Neural progenitor cell (in vitro differentiated cells): ENCODE measurements around the gene ZNF486. TPM values are rescaled to one million over a fixed set of nuclear protein-coding genes. Genes with fewer than 3 reads are reported as not detected.
"Not testable (repeated sequence)": the region's sequence is repeated elsewhere in the genome, so short reads cannot be mapped to it uniquely, and the experiment has no call there.

Experiments
- DNase-seq: peaks from one replicate; pipeline ENCODE4 v3.0.0-alpha.2; 2016; ENCODE audit warnings: low spot score
- H2AFZ ChIP-seq: fragments of 200-600 bp; sonication (generic); replicated peaks from 2 replicates; pipeline ENCODE4 v1.6.1; 2016; ENCODE audit warnings: antibody characterized with exemption
- H3F3A ChIP-seq: fragments of 200-600 bp; sonication (generic); 2 replicates; pipeline ENCODE4 v1.6.1; 2016; ENCODE audit warnings: antibody characterized with exemption, low read depth
- H3K27ac ChIP-seq: fragments of 200-600 bp; sonication (generic); 2 replicates; pipeline ENCODE4 v1.5.1; 2016; ENCODE audit warnings: mild to moderate bottlenecking
- H3K27me3 ChIP-seq: fragments of 200-600 bp; sonication (generic); 2 replicates; pipeline ENCODE4 v1.6.1; 2016; ENCODE audit warnings: mild to moderate bottlenecking, moderate library complexity
- H3K36me3 ChIP-seq: fragments of 200-600 bp; sonication (generic); 2 replicates; pipeline ENCODE4 v1.5.1; 2016
- H3K4me1 ChIP-seq: fragments of 200-600 bp; sonication (generic); 2 replicates; pipeline ENCODE4 v1.6.1; 2016; ENCODE audit warnings: mixed run types
- H3K4me2 ChIP-seq: fragments of 200-600 bp; sonication (generic); 2 replicates; pipeline ENCODE4 v1.6.1; 2016
- H3K4me3 ChIP-seq: fragments of 200-600 bp; sonication (generic); 2 replicates; pipeline ENCODE4 v1.5.1; 2016
- H3K79me2 ChIP-seq: fragments of 200-600 bp; sonication (generic); 2 replicates; pipeline ENCODE4 v1.6.1; 2016; ENCODE audit warnings: low read depth
- H3K9ac ChIP-seq: fragments of 200-600 bp; sonication (generic); 2 replicates; pipeline ENCODE4 v1.6.1; 2016
- H3K9me3 ChIP-seq: fragments of 200-600 bp; sonication (generic); 2 replicates; pipeline ENCODE4 v1.5.1; 2016; ENCODE audit warnings: low read depth
- H4K20me1 ChIP-seq: fragments of 200-600 bp; sonication (generic); 2 replicates; pipeline ENCODE4 v1.6.1; 2016; ENCODE audit warnings: low read depth
- H3K27ac Mint-ChIP-seq: 3 replicates; pipeline ENCODE4 v1.8.0; 2021; ENCODE audit warnings: mixed read lengths
- H3K27me3 Mint-ChIP-seq: 2 replicates; pipeline ENCODE4 v1.8.0; 2022; ENCODE audit warnings: low read depth, mild to moderate bottlenecking, inconsistent platforms, moderate library complexity, mixed read lengths; ENCODE audit not compliant: insufficient read depth
- H3K36me3 Mint-ChIP-seq: 3 replicates; pipeline ENCODE4 v1.8.0; 2021; ENCODE audit warnings: mixed read lengths
- H3K4me1 Mint-ChIP-seq: 3 replicates; pipeline ENCODE4 v1.8.0; 2021; ENCODE audit warnings: mixed read lengths
- H3K4me3 Mint-ChIP-seq: 3 replicates; pipeline ENCODE4 v1.8.0; 2021; ENCODE audit warnings: mild to moderate bottlenecking, moderate library complexity, mixed read lengths
- H3K9me3 Mint-ChIP-seq: 3 replicates; pipeline ENCODE4 v1.8.0; 2020; ENCODE audit warnings: mixed read lengths
- CTCF ChIP-seq: fragments of 200-600 bp; sonication (generic); IDR thresholded peaks from 2 replicates; pipeline ENCODE4 v1.5.1; 2017; ENCODE audit warnings: antibody characterized with exemption, mild to moderate bottlenecking
- EZH2 ChIP-seq: fragments of 200-600 bp; sonication (generic); IDR thresholded peaks from 2 replicates; pipeline ENCODE4 v1.6.1; 2017; ENCODE audit warnings: antibody characterized with exemption, mild to moderate bottlenecking, moderate library complexity
- EZH2phosphoT487 ChIP-seq: fragments of 200-600 bp; sonication (generic); IDR thresholded peaks from 2 replicates; pipeline ENCODE4 v1.6.1; 2017; ENCODE audit warnings: antibody characterized with exemption
- total RNA-seq: library from RNA; depleted of rRNA; stranded (reverse); fragments of >200 nt; gene quantifications from 2 replicates; pipeline ENCODE4 v1.2.3, GENCODE V29; 2015; ENCODE audit warnings: low replicate concordance

Gene ZNF486
- total RNA-seq, 1 donor from 2014 or later = 26.9 TPM

- TF ChIP-seq EZH2 (no peak), CTCF (no peak), EZH2phosphoT487 (no peak)
Observed at GRCh38 chr19:20209051-20209450, 42.0 kb downstream of the ZNF486 start.

GRCh38 chr19:20214366-20214765, 47.4 kb downstream of the ZNF486 start:
- H3F3A ChIP-seq, H2AFZ ChIP-seq, H3K4me3 Mint-ChIP-seq, H3K9me3 ChIP-seq, H3K27ac ChIP-seq, H3K79me2 ChIP-seq, H3K4me2 ChIP-seq, H3K9ac ChIP-seq, H3K27me3 Mint-ChIP-seq, H3K36me3 ChIP-seq, H3K27ac Mint-ChIP-seq, H4K20me1 ChIP-seq, H3K4me1 Mint-ChIP-seq, DNase-seq, H3K4me1 ChIP-seq, H3K27me3 ChIP-seq, H3K4me3 ChIP-seq: not testable (repeated sequence)
- H3K9me3 Mint-ChIP-seq = peaks cover 38% of the 10 kb centered on the region
- H3K36me3 Mint-ChIP-seq = peaks cover 23% of the 10 kb centered on the region

More at GRCh38 chr19:20209051-20209450, 42.0 kb downstream of the ZNF486 start:
- no peak for DNase-seq
- H2AFZ ChIP-seq = no peak overlapping the region
- Mint-ChIP-seq H3K27me3 (no peaks in the 10 kb centered on the region), H3K4me1 (no peaks in the 10 kb centered on the region), H3K36me3 (peaks cover 11% of the 10 kb centered on the region), H3K4me3 (no peak overlapping the region), H3K9me3 (peaks cover 16% of the 10 kb centered on the region), H3K27ac (no peak overlapping the region)
- no peaks in the 10 kb centered on the region for H3K4me1 ChIP-seq
- no peak overlapping the region for H3K4me3 ChIP-seq
- H3F3A ChIP-seq = no peaks in the 10 kb centered on the region
- no peaks in the 10 kb centered on the region for H3K79me2 ChIP-seq
- H3K9ac ChIP-seq = no peak overlapping the region
- H3K27ac ChIP-seq = no peak overlapping the region
- no peaks in the 10 kb centered on the region for H3K9me3 ChIP-seq
- peaks cover 3% of the 10 kb centered on the region for H3K36me3 ChIP-seq
- H3K4me2 ChIP-seq = no peak overlapping the region
- H3K27me3 ChIP-seq = no peaks in the 10 kb centered on the region
- H4K20me1 ChIP-seq = no peaks in the 10 kb centered on the region

- H3K9ac ChIP-seq, H3K27me3 Mint-ChIP-seq, H3K9me3 ChIP-seq, H3K36me3 ChIP-seq, H3K4me1 Mint-ChIP-seq, H3K4me1 ChIP-seq, H4K20me1 ChIP-seq, H2AFZ ChIP-seq, H3K27ac ChIP-seq, H3K4me3 ChIP-seq, H3K4me3 Mint-ChIP-seq, H3K27ac Mint-ChIP-seq, H3K27me3 ChIP-seq, H3K4me2 ChIP-seq, DNase-seq, H3F3A ChIP-seq: not testable (repeated sequence)
- H3K36me3 Mint-ChIP-seq = peaks cover 22% of the 10 kb centered on the region
- peaks cover 25% of the 10 kb centered on the region for H3K79me2 ChIP-seq
- H3K9me3 Mint-ChIP-seq = peaks cover 37% of the 10 kb centered on the region
Observed at GRCh38 chr19:20221605-20222004, 54.6 kb downstream of the ZNF486 start.

- no peak overlapping the region for H3K4me3 Mint-ChIP-seq
- H3K27ac ChIP-seq = no peak overlapping the region
Observed at GRCh38 chr19:20233105-20233504, 66.1 kb downstream of the ZNF486 start.

More at GRCh38 chr19:20233105-20233504, 66.1 kb downstream of the ZNF486 start:
- H3K27me3 Mint-ChIP-seq = peaks cover 10% of the 10 kb centered on the region
- H3K36me3 Mint-ChIP-seq = peaks cover 46% of the 10 kb centered on the region
- Histone ChIP-seq H3K4me3 (no peak overlapping the region), H4K20me1 (no peaks in the 10 kb centered on the region), H3K4me2 (no peak overlapping the region), H2AFZ (no peak overlapping the region), H3K4me1 (peaks cover 6% of the 10 kb centered on the region), H3K9ac (no peak overlapping the region), H3K27me3 (no peaks in the 10 kb centered on the region), H3K36me3 (peaks cover 26% of the 10 kb centered on the region), H3K79me2 (peaks cover 95% of the 10 kb centered on the region), H3F3A (peaks cover 8% of the 10 kb centered on the region), H3K9me3 (peaks cover 13% of the 10 kb centered on the region)
- no peaks in the 10 kb centered on the region for H3K4me1 Mint-ChIP-seq
- TF ChIP-seq EZH2 (no peak), CTCF (no peak), EZH2phosphoT487 (no peak)
- peaks cover 71% of the 10 kb centered on the region for H3K9me3 Mint-ChIP-seq
- DNase-seq = no peak
- no peak overlapping the region for H3K27ac Mint-ChIP-seq
